Right hindlimb (tissue), 1 donor: ENCODE data around the gene TMEM165.

Source experiments
- DNase-seq: peaks from one replicate; pipeline ENCODE4 v3.0.0-alpha.2; 2018

TMEM165 gene

DNA sequence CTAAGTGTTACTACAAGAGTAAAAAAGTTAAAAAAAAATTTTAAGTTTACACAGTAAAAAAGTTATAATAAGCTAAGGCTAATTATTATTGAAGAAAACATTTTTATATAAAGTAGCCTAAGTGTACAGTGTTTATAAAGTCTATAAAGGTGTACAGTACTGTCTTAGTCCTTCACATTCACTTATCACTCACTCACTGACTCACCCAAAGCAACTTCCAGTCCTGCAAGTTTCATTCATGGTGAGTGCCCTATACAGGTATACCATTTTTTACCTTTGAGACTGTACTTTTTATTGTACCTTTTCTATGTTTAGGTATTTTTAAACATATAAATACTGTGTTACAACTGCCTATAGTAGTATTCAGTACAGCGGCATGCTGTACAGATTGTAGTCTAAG lies 74.2 kb downstream of the TMEM165 start:
- DNase-seq: no peak
